ENCODE data around the gene KDELR1. TPM values are rescaled to one million over a fixed set of nuclear protein-coding genes. Genes with fewer than 3 reads are reported as not detected.
"Not testable (repeated sequence)": the region's sequence is repeated elsewhere in the genome, so short reads cannot be mapped to it uniquely, and the experiment has no call there.

Gene KDELR1
- total RNA-seq, 3 donors from 2014 or later, result 144 to 214 (median 200) TPM

DNA sequence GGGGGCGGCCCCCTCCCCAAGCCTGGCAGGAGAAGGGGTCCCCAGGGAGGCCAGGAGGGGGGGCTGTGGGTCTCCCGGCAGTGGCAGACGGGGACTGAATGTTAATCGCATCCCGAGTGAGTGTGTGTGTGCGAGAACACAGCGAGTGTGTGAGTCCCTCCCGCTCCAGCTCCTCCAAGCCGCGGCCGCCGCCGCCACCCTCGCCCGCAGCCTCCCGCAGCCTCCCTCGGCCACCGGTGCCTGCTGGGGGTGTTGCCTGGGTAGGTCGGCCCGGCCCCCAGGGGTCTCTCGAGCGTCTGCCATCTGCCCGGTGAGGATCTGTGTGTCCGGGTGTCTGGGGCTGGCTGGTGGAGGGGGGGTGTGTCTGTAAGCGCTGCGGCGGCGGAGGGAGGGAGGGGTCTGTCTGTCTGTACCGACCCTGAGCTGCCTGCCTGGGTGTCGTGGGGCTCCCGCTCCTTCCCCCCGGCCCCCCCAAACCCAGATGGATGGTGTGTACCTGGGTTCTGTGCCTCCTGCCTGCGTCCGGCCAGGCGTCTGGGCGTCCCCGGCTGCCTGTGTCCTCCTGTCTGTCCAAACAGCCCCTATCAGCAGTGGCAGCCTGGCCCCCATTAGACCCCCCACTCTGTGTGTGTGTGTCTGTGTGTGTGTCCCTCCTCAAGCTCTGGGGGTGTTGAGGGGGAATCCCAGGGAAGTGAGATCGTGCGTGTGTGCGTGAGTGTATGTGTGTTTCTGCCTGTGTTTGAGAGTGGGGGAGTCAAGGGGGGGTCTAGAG lies 2.4 kb upstream of the KDELR1 start, which contains the start of gene GRIN2D:
GRIN2D (plus strand) TSS at position 110 of the 772 bp plus-strand sequence. CDS start 4,725 bp downstream, outside the sequence.
- Histone ChIP-seq H3K9me3 (no peaks in the 10 kb centered on the region), H3K36me3 (ENCODE audit: low read depth) (no peaks in the 10 kb centered on the region), H3K4me1 (ENCODE audit: low read depth) (peaks cover 11% of the 10 kb centered on the region), H3K4me3 (no peak within 1 kb of the TSS)
- DNase-seq (peak in 1 of 3 donors; percentile 59), ATAC-seq (no peak)
- intact Hi-C loops (cut with DNase I, micrococcal nuclease), result no loop called here
- TF ChIP-seq CTCF (IDR thresholded peaks at IDR 0.05), result no peak

- Histone ChIP-seq H3K9me3 (no peaks in the 10 kb centered on the region), H3K4me1 (ENCODE audit: low read depth) (peaks cover 11% of the 10 kb centered on the region), H3K36me3 (ENCODE audit: low read depth) (no peaks in the 10 kb centered on the region), H3K4me3 (no peak overlapping the region)
- no peak for TF ChIP-seq CTCF (IDR thresholded peaks at IDR 0.05)
- intact Hi-C loops (cut with DNase I, micrococcal nuclease), result no loop called here
- ATAC-seq (no peak), DNase-seq (no peak)
These were observed 1.7 kb upstream of the KDELR1 start for GRCh38 chr19:48392860-48393558.

DNA sequence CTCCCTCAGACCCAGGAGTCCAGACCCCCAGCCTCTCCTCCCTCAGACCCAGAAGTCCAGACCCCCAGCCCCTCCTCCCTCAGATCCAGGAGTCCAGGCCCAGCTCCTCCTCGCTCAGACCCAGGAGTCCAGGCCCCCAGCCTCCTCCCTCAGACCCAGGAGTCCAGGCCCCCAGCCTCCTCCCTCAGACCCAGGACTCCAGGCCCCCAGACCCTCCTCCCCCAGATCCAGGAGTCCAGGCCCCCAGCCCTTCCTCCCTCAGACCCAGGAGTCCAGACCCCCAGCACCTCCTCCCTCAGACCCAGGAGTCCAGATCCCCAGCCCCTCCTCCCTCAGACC lies 624 bp upstream of the KDELR1 start:
- H3K4me3 ChIP-seq; intact Hi-C loops (cut with DNase I, micrococcal nuclease); ATAC-seq; H3K36me3 ChIP-seq (ENCODE audit: low read depth); DNase-seq; H3K9me3 ChIP-seq; H3K4me1 ChIP-seq (ENCODE audit: low read depth): not testable (repeated sequence)

GRCh38 chr19:48390188-48391099 lies 907 bp downstream of the KDELR1 start:
- ATAC-seq, result peak; percentile 82
- intact Hi-C loops (cut with DNase I, micrococcal nuclease), result no loop called here
- Histone ChIP-seq H3K4me1 (ENCODE audit: low read depth) (peaks cover 6% of the 10 kb centered on the region), H3K4me3 (peak overlapping the region; percentile 90), H3K9me3 (no peaks in the 10 kb centered on the region), H3K36me3 (ENCODE audit: low read depth) (no peaks in the 10 kb centered on the region)
- TF ChIP-seq CTCF (IDR thresholded peaks at IDR 0.05), result peak; percentile 51
- peak; percentile 66 to 83 (median 82) for DNase-seq

GRCh38 chr19:48386981-48387380 lies 4.4 kb downstream of the KDELR1 start:
- no peaks in the 10 kb centered on the region for H3K4me1 ChIP-seq (ENCODE audit: low read depth)
- intact Hi-C loops (cut with DNase I, micrococcal nuclease), result no loop called here
- TF ChIP-seq CTCF (IDR thresholded peaks at IDR 0.05), result no peak
- no peaks in the 10 kb centered on the region for H3K9me3 ChIP-seq
- H3K4me3 ChIP-seq, result no peak overlapping the region
- ATAC-seq, result no peak
- peaks cover 19% of the 10 kb centered on the region for H3K36me3 ChIP-seq (ENCODE audit: low read depth)
- no peak for DNase-seq

All from mucosa of descending colon (tissue), 3 donors.